ENCODE measurements around the gene HIGD2A. TPM values are rescaled to one million over a fixed set of nuclear protein-coding genes. Genes with fewer than 3 reads are reported as not detected.

Gene HIGD2A
- total and polyA plus RNA-seq, 10 of the 15 experiments (the other 5 are each of a cell fraction or from before 2014, with no cell fraction given): 152 to 348 (median 194) TPM

DNA sequence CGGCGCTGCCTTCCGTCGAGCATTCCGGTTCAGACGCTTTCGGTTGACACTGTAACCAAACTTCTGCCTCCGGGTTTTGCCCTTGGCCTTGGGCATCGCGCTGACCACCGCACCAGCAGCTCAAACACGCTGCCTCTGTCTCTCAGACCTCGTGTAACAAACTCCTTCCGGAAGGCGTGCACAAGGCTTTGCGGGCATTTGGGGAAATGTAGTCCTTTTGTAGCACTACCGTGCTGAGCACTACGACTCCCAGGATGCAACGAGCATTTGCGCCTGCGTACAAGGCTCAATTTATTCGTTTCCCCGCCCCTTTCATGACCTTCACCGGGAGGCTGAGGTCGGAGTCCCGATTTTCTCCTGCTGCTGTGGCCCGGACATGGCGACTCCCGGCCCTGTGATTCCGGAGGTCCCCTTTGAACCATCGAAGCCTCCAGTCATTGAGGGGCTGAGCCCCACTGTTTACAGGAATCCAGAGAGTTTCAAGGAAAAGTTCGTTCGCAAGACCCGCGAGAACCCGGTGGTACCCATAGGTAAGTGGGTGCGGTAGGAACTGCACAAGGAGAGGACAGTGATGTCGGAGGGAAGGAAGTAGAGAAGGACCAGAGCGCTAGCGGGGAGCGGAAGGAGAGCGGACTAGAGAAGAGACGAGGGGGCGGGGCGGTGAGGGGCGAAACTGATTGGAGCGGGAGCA, at the start of gene HIGD2A, which contains the start of gene NOP16 (continued):
- TF ChIP-seq RB1 (IDR thresholded peaks at IDR 0.05; ENCODE audit: borderline replicate concordance): peak; percentile 71; the same call in 1 of the 2 replicates
- no peak for TF ChIP-seq NFIC (IDR thresholded peaks at IDR 0.05; ENCODE audit: low read depth, low read length)
- TF ChIP-seq POU2F2 (IDR thresholded peaks at IDR 0.05; ENCODE audit: borderline replicate concordance, low read depth, low read length): 0 out of 3 replicates have a peak, but pooled peaks have one; percentile 59
- TF ChIP-seq NFYB (IDR thresholded peaks at IDR 0.05; ENCODE audit: insufficient read depth, low read depth, low read length): no peak; the same call in 1 of the 2 replicates
- TF ChIP-seq, protein P1, sequence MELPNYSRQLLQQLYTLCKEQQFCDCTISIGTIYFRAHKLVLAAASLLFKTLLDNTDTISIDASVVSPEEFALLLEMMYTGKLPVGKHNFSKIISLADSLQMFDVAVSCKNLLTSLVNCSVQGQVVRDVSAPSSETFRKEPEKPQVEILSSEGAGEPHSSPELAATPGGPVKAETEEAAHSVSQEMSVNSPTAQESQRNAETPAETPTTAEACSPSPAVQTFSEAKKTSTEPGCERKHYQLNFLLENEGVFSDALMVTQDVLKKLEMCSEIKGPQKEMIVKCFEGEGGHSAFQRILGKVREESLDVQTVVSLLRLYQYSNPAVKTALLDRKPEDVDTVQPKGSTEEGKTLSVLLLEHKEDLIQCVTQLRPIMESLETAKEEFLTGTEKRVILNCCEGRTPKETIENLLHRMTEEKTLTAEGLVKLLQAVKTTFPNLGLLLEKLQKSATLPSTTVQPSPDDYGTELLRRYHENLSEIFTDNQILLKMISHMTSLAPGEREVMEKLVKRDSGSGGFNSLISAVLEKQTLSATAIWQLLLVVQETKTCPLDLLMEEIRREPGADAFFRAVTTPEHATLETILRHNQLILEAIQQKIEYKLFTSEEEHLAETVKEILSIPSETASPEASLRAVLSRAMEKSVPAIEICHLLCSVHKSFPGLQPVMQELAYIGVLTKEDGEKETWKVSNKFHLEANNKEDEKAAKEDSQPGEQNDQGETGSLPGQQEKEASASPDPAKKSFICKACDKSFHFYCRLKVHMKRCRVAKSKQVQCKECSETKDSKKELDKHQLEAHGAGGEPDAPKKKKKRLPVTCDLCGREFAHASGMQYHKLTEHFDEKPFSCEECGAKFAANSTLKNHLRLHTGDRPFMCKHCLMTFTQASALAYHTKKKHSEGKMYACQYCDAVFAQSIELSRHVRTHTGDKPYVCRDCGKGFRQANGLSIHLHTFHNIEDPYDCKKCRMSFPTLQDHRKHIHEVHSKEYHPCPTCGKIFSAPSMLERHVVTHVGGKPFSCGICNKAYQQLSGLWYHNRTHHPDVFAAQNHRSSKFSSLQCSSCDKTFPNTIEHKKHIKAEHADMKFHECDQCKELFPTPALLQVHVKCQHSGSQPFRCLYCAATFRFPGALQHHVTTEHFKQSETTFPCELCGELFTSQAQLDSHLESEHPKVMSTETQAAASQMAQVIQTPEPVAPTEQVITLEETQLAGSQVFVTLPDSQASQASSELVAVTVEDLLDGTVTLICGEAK (IDR thresholded peaks at IDR 0.05; ENCODE audit: borderline replicate concordance): peak; percentile 99
- TF ChIP-seq MTA3 (IDR thresholded peaks at IDR 0.05; ENCODE audit: borderline replicate concordance, low read length): no peak; the same call in 1 of the 2 replicates
- TF ChIP-seq, protein P2, sequence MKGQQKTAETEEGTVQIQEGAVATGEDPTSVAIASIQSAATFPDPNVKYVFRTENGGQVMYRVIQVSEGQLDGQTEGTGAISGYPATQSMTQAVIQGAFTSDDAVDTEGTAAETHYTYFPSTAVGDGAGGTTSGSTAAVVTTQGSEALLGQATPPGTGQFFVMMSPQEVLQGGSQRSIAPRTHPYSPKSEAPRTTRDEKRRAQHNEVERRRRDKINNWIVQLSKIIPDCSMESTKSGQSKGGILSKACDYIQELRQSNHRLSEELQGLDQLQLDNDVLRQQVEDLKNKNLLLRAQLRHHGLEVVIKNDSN (IDR thresholded peaks at IDR 0.05; ENCODE audit: borderline replicate concordance, extremely low read length, insufficient read depth, low read depth, low read length): no peak
- TF ChIP-seq, protein P3, sequence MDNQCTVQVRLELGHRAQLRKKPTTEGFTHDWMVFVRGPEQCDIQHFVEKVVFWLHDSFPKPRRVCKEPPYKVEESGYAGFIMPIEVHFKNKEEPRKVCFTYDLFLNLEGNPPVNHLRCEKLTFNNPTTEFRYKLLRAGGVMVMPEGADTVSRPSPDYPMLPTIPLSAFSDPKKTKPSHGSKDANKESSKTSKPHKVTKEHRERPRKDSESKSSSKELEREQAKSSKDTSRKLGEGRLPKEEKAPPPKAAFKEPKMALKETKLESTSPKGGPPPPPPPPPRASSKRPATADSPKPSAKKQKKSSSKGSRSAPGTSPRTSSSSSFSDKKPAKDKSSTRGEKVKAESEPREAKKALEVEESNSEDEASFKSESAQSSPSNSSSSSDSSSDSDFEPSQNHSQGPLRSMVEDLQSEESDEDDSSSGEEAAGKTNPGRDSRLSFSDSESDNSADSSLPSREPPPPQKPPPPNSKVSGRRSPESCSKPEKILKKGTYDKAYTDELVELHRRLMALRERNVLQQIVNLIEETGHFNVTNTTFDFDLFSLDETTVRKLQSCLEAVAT (IDR thresholded peaks at IDR 0.05): peak; percentile 87
- TF ChIP-seq, protein P4, sequence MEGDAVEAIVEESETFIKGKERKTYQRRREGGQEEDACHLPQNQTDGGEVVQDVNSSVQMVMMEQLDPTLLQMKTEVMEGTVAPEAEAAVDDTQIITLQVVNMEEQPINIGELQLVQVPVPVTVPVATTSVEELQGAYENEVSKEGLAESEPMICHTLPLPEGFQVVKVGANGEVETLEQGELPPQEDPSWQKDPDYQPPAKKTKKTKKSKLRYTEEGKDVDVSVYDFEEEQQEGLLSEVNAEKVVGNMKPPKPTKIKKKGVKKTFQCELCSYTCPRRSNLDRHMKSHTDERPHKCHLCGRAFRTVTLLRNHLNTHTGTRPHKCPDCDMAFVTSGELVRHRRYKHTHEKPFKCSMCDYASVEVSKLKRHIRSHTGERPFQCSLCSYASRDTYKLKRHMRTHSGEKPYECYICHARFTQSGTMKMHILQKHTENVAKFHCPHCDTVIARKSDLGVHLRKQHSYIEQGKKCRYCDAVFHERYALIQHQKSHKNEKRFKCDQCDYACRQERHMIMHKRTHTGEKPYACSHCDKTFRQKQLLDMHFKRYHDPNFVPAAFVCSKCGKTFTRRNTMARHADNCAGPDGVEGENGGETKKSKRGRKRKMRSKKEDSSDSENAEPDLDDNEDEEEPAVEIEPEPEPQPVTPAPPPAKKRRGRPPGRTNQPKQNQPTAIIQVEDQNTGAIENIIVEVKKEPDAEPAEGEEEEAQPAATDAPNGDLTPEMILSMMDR (IDR thresholded peaks at IDR 0.05 in 2 of 3, conservative IDR thresholded peaks at IDR 0.05 in 1 of 3; ENCODE audit: control insufficient read depth in 2 of 3, extremely low read depth in 1 of 3, insufficient read depth in 1 of 3, low read depth in 3 of 3, low read length in 3 of 3): no peak
- TF ChIP-seq RUNX3 (IDR thresholded peaks at IDR 0.05; ENCODE audit: low read length): peak; percentile 63
- peak; percentile 22 to 84; a peak in 2 of 4 replicates for TF ChIP-seq SRF (IDR thresholded peaks at IDR 0.05; ENCODE audit: low read depth in 2 of 2, low read length in 2 of 2)
- 0 out of 2 replicates have a peak, but pooled peaks have one; percentile 32 for TF ChIP-seq MYB (IDR thresholded peaks at IDR 0.05; ENCODE audit: borderline replicate concordance, low read depth, low read length)
- TF ChIP-seq HDGF (IDR thresholded peaks at IDR 0.05): no peak
- no peak for TF ChIP-seq TCF7 (IDR thresholded peaks at IDR 0.05; ENCODE audit: borderline replicate concordance)
- TF ChIP-seq CHD1 (IDR thresholded peaks at IDR 0.05; ENCODE audit: low read depth, low read length): no peak; the same call in 1 of the 2 replicates
- TF ChIP-seq BCL11A (IDR thresholded peaks at IDR 0.05; ENCODE audit: low read depth, low read length): no peak
- TF ChIP-seq EZH2 (IDR thresholded peaks at IDR 0.05; ENCODE audit: borderline replicate concordance, control insufficient read depth, low read depth, low read length): no peak
- peak; percentile 83 for TF ChIP-seq HCFC1 (IDR thresholded peaks at IDR 0.05; ENCODE audit: low read length)
- no peak; the same call in 1 of the 2 replicates for TF ChIP-seq RAD51 (IDR thresholded peaks at IDR 0.05)
